HepG2 (cell line): ENCODE data around the gene ADRA2B. TPM values are rescaled to one million over a fixed set of nuclear protein-coding genes. Genes with fewer than 3 reads are reported as not detected.
A peak's percentile ranks its signal among the peaks of the same experiment; 100 is the strongest.

Experiments
- ATAC-seq: fragments of 200-7000 bp; cut with Tn5 transposase; 3 replicates; pipeline ENCODE4 v1.9.1; 2020; ENCODE audit warnings: mild to moderate bottlenecking, moderate library complexity
- BruUV-seq: library from RNA; stranded (reverse); fragments of 400-500 nt; replicated peaks from 2 replicates; lab custom pipeline; 2021; lab: Mats Ljungman, UMichigan
- CTCF ChIA-PET: fragments of 300-600 bp; formaldehyde crosslinking; extraction: SDS; loops from one replicate; lab custom pipeline; 2021; ENCODE audit warnings: low total read pairs, inconsistent platforms, low intra/inter-chr PET ratio; lab: Yijun Ruan, JAX
- POLR2A ChIA-PET: fragments of 350-600 bp; sonication (Branson Sonifier 250); formaldehyde crosslinking; loops from one replicate; lab custom pipeline; 2020; ENCODE audit warnings: antibody characterized with exemption, inconsistent platforms; lab: Yijun Ruan, JAX
- DNase-seq: peaks from one replicate; pipeline ENCODE4 v3.0.0-alpha.2; 2015; ENCODE audit warnings: low spot score
- FAIRE-seq: peaks from 3 replicates; lab custom pipeline; 2011; peaks lifted over from hg19 to GRCh38; lab: Jason Lieb, UNC
- H2AFZ ChIP-seq: one replicate; pipeline ENCODE4 v1.6.1; 2011; ENCODE audit warnings: low read length, inconsistent platforms
- H3K27ac ChIP-seq: fragments of 300-600 bp; 3 replicates; pipeline ENCODE4 v1.8.0; 2011; ENCODE audit warnings: mixed run types, mild to moderate bottlenecking, mixed read lengths, low read length, inconsistent platforms; ENCODE audit not compliant: insufficient read depth; ENCODE audit errors: extremely low read length
- H3K27me3 ChIP-seq, 2 experiments: fragments of 200-600 bp in 1 of 2; 2 replicates in 1 of 2; 3 replicates in 1 of 2; pipeline versions ENCODE4 v1.6.0 to v1.8.0; 2011; ENCODE audit warnings: low read length in 2 of 2, mild to moderate bottlenecking in 2 of 2, moderate library complexity in 2 of 2, inconsistent platforms in 1 of 2; ENCODE audit not compliant: insufficient read depth in 2 of 2, control insufficient read depth in 1 of 2
- H3K36me3 ChIP-seq, 2 experiments: fragments of 200-600 bp in 1 of 2; replicated peaks in 1 of 2; 2 replicates in 1 of 2; 3 replicates in 1 of 2; pipeline versions ENCODE4 v1.5.1 to v1.8.0; 2011; ENCODE audit warnings: low read length in 2 of 2, inconsistent platforms in 1 of 2; ENCODE audit not compliant: insufficient read depth in 2 of 2, control insufficient read depth in 1 of 2
- H3K4me1 ChIP-seq: 2 replicates; pipeline ENCODE4 v1.5.1; 2012; ENCODE audit warnings: low read length, inconsistent platforms; ENCODE audit not compliant: insufficient read depth
- H3K4me2 ChIP-seq: 2 replicates; pipeline ENCODE4 v1.6.0; 2011; ENCODE audit warnings: low read depth, low read length, inconsistent platforms
- H3K4me3 ChIP-seq, 3 experiments: fragments of 200-600 bp in 1 of 3; sonication (generic), shearing (Covaris generic) in 1 of 3; replicated peaks in 1 of 3; 2 replicates each; pipeline ENCODE4 v1.5.1; 2011 to 2016; ENCODE audit warnings: low read length in 3 of 3, inconsistent platforms in 2 of 3, low read depth in 2 of 3, mild to moderate bottlenecking in 2 of 3, control low read depth in 1 of 3, mixed read lengths in 1 of 3; ENCODE audit not compliant: insufficient read depth in 1 of 3
- H3K79me2 ChIP-seq: one replicate; pipeline ENCODE4 v1.6.1; 2011; ENCODE audit warnings: low read length, inconsistent platforms; ENCODE audit not compliant: insufficient read depth
- H3K9ac ChIP-seq: 2 replicates; pipeline ENCODE4 v1.6.0; 2011; ENCODE audit warnings: mild to moderate bottlenecking, low read depth, low read length, inconsistent platforms; ENCODE audit not compliant: insufficient read depth
- H3K9me3 ChIP-seq: 2 replicates; pipeline ENCODE4 v1.5.1; 2012; ENCODE audit warnings: mild to moderate bottlenecking, low read length
- H4K20me1 ChIP-seq: 2 replicates; pipeline ENCODE4 v1.6.0; 2011; ENCODE audit warnings: inconsistent platforms, mild to moderate bottlenecking, low read length, moderate library complexity; ENCODE audit not compliant: insufficient read depth
- FOXA3 ChIP-seq: IDR thresholded peaks from 2 replicates; pipeline ENCODE4 v1.6.1; 2016; ENCODE audit warnings: missing genetic modification reagents, missing compliant biosample characterization
- RBAK ChIP-seq: sonication (generic); formaldehyde crosslinking; IDR thresholded peaks from 2 replicates; pipeline ENCODE4 v1.5.1; 2020; ENCODE audit warnings: mild to moderate bottlenecking, missing genetic modification reagents
- THAP9 ChIP-seq: sonication (generic); formaldehyde crosslinking; IDR thresholded peaks from 2 replicates; pipeline ENCODE4; 2020; ENCODE audit warnings: missing genetic modification reagents, mild to moderate bottlenecking, borderline replicate concordance
- ZNF768 ChIP-seq: sonication (generic); formaldehyde crosslinking; IDR thresholded peaks from 2 replicates; pipeline ENCODE4 v1.4.0; 2020; ENCODE audit warnings: missing genetic modification reagents
- WGBS: methylation state at CpG from one replicate; pipeline ENCODE4 v1.1.6; 2017; ENCODE audit warnings: low lambda C conversion rate; 5-methylcytosine and 5-hydroxymethylcytosine counted together
- in situ Hi-C: cut with HindIII; loops from 2 replicates; pipeline ENCODE4 v1.10.0; 2017; ENCODE audit warnings: low pct_unique_long_range_greater_than_20kb; ENCODE audit not compliant: extremely low pct_ligation_motif_present
- intact Hi-C: fragments of 100-400 bp; cut with micrococcal nuclease; formaldehyde crosslinking; loops from one replicate; pipeline ENCODE4 v1.10.0; 2022; ENCODE audit not compliant: unreplicated experiment
- polyA plus RNA-seq, 8 experiments: library from polyadenylated mRNA; depleted of rRNA in 3 of 8; stranded (reverse) in 7 of 8; unstranded in 1 of 8; fragments of >200 nt; fragmentation: Illumina TruSeq in 4 of 8; extraction: Trizol in 4 of 8; gene quantifications; 2 replicates each; pipeline versions ENCODE4 v1.2.1 to v1.2.3, GENCODE V29; 2011 to 2016; ENCODE audit warnings: low read depth in 4 of 8, missing spikeins in 1 of 8, mixed read lengths in 1 of 8; ENCODE audit not compliant: insufficient read depth in 1 of 8
- total RNA-seq, 5 experiments: library from RNA; depleted of rRNA; stranded (reverse); fragments of >200 nt; fragmentation: Illumina TruSeq; extraction: Trizol; gene quantifications; 2 replicates each; pipeline ENCODE4 v1.2.3, GENCODE V29; 2016; ENCODE audit warnings: low read depth in 1 of 5

ADRA2B gene
- total and polyA plus RNA-seq, 2 of the 13 experiments (the other 11 are each of a cell fraction or from before 2014, with no cell fraction given): not detected

GRCh38 chr2:96089356-96090195 is 26.8 kb downstream of the ADRA2B start (continued):
- TF ChIP-seq THAP9 (CRISPR knock-in tag): 0 out of 2 replicates have a peak, but pooled peaks have one; percentile 22

GRCh38 chr2:96088340-96089335 is 27.7 kb downstream of the ADRA2B start:
- WGBS: 38% methylated on average over 15 of the region's 19 CpGs
- Histone ChIP-seq H3K9ac (no peak overlapping the region), H2AFZ (no peak overlapping the region), H3K9me3 (no peaks in the 10 kb centered on the region), H3K27me3 (peaks cover 7 to 45% of the 10 kb centered on the region in 2 experiments), H3K4me1 (peaks cover 14% of the 10 kb centered on the region), H3K36me3 (no peaks in the 10 kb centered on the region), H4K20me1 (no peaks in the 10 kb centered on the region), H3K27ac (no peak overlapping the region), H3K4me3 (no peak overlapping the region), H3K4me2 (no peak overlapping the region), H3K79me2 (no peaks in the 10 kb centered on the region)
- DNase-seq: no peak
- BruUV-seq: no TSS peak
- no peak for FAIRE-seq
- no peak for TF ChIP-seq FOXA3
- no peak for TF ChIP-seq RBAK (CRISPR knock-in tag)
- TF ChIP-seq ZNF768: peak; percentile 72
- ATAC-seq: no peak; the same call in 1 of the 3 replicates
- in situ Hi-C loops (no loop called here), intact Hi-C loops (no loop called here)
- CTCF ChIA-PET: no interaction called here
- POLR2A ChIA-PET: no interaction called here
